Measurements from ENCODE around the gene RTL10.
"Not testable (repeated sequence)": the region's sequence is repeated elsewhere in the genome, so short reads cannot be mapped to it uniquely, and the experiment has no call there.

DNA sequence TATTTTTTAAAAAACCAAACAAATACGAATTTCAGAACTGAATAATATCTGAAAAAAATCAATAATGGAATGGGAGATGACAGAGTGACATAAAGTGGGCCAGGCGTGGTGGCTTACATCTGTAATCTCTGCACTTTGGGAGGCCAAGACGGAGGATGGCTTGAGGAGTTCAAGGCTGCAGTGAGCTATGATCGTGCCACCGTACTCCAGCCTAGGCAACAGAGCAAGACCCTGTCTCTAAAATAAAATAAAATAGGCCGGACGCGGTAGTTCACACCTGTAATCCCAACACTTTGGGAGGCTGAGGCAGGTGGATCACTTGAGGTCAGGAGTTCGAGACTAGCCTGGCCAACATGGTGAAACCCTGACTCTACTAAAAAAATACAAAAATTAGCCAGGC lies 21.3 kb downstream of the RTL10 start:
- not testable (repeated sequence) for TF ChIP-seq SMAD3 (CRISPR knock-in tag; IDR thresholded peaks at IDR 0.05); ZMAT3 (CRISPR knock-in tag; conservative IDR thresholded peaks at IDR 0.05); ZNF280B (CRISPR knock-in tag; IDR thresholded peaks at IDR 0.05; ENCODE audit: borderline replicate concordance); EZH2 (conservative IDR thresholded peaks at IDR 0.05; ENCODE audit: low read depth, low read length); GABPB1 (CRISPR knock-in tag; IDR thresholded peaks at IDR 0.05); REPIN1 (CRISPR knock-in tag; IDR thresholded peaks at IDR 0.05; ENCODE audit: borderline replicate concordance, low read depth)
- TF ChIP-seq, protein P1, sequence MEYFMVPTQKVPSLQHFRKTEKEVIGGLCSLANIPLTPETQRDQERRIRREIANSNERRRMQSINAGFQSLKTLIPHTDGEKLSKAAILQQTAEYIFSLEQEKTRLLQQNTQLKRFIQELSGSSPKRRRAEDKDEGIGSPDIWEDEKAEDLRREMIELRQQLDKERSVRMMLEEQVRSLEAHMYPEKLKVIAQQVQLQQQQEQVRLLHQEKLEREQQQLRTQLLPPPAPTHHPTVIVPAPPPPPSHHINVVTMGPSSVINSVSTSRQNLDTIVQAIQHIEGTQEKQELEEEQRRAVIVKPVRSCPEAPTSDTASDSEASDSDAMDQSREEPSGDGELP (IDR thresholded peaks at IDR 0.05; ENCODE audit: borderline replicate concordance, low read depth): not testable (repeated sequence)

Data from HepG2 (cell line).